Fibroblast of skin of abdomen (primary cell): Measurements from ENCODE around the gene PHF8.
A peak's percentile ranks its signal among the peaks of the same experiment; 100 is the strongest.

Experiments
- DNase-seq: peaks from one replicate; pipeline ENCODE4 v3.0.0-alpha.2; 2013

The PHF8 gene

DNA sequence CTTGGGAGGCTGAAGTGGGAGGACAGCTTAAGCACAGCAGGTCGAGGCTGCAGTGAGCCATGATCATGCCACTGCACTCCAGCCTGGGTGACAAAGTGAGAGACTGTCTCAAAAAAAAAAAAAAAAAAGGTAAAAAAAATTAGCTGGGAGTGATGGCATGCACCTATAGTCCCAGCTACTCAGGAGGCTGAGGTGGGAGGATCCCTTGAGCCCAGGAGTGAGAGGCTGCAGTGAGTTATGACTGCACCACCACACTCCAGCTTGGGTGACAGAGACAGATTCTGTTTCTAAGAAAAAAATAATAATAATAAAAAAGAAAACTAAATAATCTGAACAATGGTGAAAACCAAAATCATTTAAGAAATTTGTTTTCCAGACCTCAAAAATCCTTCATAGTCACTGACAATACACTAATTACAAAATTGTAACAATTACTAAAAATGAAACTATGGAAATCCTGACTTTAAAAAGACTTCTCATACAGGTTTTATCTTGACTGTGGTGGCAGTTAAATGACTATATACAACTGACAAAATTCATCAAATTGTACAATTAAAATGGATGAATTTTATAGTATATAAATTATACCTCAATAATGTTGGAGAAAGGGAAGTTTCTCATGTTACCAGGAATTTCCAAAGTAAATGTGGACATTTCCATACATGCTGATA is 31.3 kb downstream of the PHF8 start:
- DNase-seq, result no peak

- DNase-seq, result no peak
These were observed 36.6 kb downstream of the PHF8 start for GRCh38 chrX:54007682-54008081.

- no peak for DNase-seq
These were observed 46.5 kb downstream of the PHF8 start for GRCh38 chrX:53997724-53998123.

- DNase-seq, result no peak
These were observed 51.7 kb downstream of the PHF8 start for GRCh38 chrX:53992589-53992988.

- peak; percentile 28 for DNase-seq
These were observed 54.1 kb downstream of the PHF8 start for GRCh38 chrX:53990171-53990570.

- DNase-seq, result no peak
These were observed 59.4 kb downstream of the PHF8 start for GRCh38 chrX:53984895-53985294.

- no peak for DNase-seq
These were observed 69.7 kb downstream of the PHF8 start for GRCh38 chrX:53974529-53974928.

GRCh38 chrX:53969540-53969939 is 74.7 kb downstream of the PHF8 start:
- no peak for DNase-seq

- DNase-seq, result peak; percentile 2
These were observed 94.0 kb downstream of the PHF8 start for GRCh38 chrX:53950130-53950733.

DNA sequence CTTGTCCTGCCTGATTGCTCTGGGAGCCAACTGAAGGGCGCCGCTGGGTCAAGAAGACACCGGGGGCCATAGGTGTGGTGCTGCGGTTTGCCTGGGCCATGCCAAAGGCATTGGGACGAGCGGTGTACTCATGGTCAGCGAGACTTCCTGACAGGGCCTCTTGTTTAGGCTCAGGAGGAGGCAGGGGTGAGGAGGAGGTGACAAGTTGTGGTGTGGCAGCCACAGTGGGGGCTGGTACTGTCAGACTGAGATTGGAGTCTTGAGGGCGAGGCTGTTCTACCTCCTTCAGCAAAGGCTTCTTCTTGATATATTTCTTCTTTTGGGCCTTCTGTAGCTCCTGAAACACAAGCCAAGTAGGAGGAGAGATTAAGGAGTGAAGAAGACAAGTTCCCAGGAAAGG is 104.1 kb downstream of the PHF8 start:
- DNase-seq, result no peak

DNA sequence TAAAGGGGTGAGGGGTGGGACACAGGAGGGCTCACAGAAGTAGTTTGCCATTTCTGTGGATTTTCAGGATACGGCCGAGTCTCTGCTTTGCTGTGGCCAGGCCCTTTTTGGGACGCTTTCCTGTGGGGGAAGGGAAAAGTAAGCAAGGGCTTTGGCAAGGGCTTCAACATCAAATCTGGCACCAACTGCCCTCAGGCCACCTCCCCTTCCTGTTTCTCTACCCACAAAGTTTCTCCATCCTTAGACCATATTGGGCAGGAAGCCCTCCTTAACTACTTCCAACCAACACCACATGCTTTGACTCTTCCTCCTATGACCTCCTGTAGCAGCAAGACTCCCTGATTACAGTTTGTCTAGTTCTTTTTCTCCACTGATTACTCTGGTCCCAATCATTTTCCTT is 105.1 kb downstream of the PHF8 start:
- no peak for DNase-seq

- peak; percentile 55 for DNase-seq
These were observed 113.5 kb downstream of the PHF8 start for GRCh38 chrX:53930515-53931380.

DNA sequence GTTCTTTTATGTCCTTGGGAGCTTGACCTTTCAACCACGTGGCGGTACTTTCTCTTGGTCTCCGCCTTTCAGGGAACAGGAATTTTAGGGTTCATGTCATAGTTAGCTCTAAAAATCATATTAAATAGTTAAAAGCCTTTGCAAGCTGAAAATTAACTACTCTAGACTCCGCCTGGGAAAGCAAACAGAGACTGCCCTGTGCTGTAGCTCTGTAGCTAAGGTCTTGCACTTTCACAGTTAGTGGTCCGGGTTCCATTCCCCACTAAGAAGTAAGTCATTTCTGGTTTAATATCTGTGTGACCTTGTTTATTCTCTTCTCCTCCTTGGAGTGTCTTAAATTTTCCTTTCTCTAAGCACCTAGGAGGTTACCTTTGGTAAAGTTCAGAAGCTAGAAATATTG is 118.2 kb downstream of the PHF8 start:
- DNase-seq, result no peak

DNA sequence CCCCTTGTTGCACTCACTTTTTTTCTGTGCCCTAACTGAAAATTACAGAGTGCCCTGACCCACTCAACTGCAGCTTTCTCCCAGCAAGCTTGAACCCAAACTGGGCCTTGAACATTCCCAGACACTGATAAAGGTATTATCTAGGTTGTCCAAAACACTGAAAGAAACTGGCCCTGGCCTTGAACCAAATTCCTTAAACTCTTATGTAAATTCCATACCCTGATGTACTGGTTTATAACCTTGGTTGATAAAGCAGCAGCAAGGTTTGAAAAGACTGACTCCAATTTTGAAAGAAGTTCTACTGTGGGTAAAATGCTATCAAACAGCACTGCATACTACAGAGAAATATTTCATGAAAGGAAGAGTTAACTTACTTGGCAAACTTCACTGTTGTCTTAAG is 125.6 kb downstream of the PHF8 start:
- DNase-seq, result no peak

DNA sequence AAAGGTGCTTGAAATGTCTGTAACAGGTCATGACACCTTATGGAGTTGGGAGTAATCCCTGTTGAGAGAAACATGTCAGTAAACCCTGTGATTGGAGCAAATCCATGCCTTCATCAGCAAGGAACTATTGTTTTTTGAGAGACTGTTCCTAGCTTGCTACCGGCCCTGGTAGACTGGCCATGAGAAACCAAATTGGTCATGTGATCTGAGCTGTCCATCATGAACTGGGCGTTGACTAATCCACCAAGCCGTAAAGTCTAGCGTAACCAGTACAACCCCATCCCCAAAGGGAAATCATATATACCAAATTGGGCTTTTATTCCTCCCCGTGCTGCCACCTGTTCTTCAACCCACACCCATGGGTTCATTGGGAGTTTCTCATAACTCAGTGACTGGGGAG is 143.7 kb downstream of the PHF8 start:
- DNase-seq, result no peak

GRCh38 chrX:53895270-53895669 is 149.0 kb downstream of the PHF8 start:
- DNase-seq, result no peak
